22Rv1 (cell line): ENCODE results near the gene IRGC.
"Not testable (repeated sequence)": the region's sequence is repeated elsewhere in the genome, so short reads cannot be mapped to it uniquely, and the experiment has no call there.

Experiments
- H3K27ac ChIP-seq: fragments of 450-650 bp; 2 replicates; pipeline ENCODE4 v1.5.1; 2017
- CTCF ChIP-seq: fragments of 450-650 bp; IDR thresholded peaks from 2 replicates; pipeline ENCODE4 v1.5.1; 2017; ENCODE audit warnings: mild to moderate bottlenecking
- ZFX ChIP-seq: fragments of 450-650 bp; IDR thresholded peaks from 2 replicates; pipeline ENCODE4 v1.6.1; 2017; ENCODE audit warnings: antibody characterized with exemption, borderline replicate concordance

Gene IRGC

DNA sequence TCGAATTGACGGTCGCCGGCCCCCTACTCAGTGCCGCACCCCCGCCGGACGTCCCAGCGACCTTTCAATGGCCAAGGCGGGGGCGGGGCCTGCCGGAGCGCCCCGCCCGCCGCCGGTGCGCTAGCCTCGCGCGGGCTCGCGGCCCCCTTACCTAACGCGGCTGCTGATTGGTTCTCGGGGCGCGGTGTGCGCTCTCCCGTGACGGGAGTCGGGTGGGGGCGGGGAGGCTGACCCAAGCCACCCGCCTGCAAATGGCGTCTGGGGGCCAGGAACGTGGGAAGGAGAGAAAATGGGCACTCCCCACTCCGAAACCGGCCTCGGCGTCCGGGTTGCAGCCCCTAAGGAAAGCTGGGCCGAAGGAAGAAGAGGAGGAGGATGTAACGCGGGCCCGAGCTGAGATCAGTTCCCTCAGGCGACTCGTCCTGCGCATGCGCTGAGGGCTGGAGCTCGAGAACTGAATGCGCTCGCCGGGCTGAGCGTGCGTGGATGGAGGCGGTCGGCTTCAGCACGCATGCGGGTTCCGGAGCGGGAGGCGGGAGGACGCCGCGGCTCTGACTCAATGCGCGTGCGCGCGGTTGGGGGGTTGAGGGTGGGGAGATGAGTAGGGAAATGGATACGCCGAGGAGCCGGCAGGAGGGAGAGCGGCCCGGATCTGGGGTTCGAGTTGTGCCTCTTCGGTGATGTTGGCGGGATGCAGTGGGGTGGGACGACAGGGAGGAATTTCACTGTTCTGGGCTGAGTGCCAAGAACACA, 38.8 kb downstream of the IRGC start, which contains the start of gene SMG9:
Gene SMG9 (minus strand): TSS at position 460 of the 753 bp plus-strand sequence. CDS start 4,221 bp downstream, outside the sequence.
- TF ChIP-seq CTCF = no peak
- TF ChIP-seq ZFX = no peak
- peak within 1 kb of the TSS; percentile 98 for H3K27ac ChIP-seq

- H3K27ac ChIP-seq = peak overlapping the region; percentile 98
- TF ChIP-seq ZFX = no peak
- no peak for TF ChIP-seq CTCF
Measured at GRCh38 chr19:43755256-43755801, 39.5 kb downstream of the IRGC start.

DNA sequence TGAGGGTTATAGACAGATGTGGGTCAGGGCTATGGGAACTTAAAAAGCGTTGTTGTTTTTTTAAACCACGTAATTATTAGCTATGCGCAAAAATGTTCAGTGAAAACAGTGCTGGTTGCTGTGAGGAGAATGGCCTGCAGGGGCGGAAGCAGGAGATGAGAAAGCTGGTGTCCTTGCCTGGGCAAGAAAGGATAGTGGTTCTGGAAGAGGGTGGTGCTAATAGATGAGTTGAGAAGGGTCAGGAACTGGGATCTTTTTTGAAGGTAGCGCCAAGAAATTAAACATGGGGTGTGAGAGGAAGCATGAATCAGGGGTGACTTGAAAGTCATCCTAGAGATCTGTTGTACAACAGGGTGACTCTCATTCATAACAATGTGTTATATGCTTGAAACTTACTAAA, 43.6 kb downstream of the IRGC start:
- no peak overlapping the region for H3K27ac ChIP-seq
- TF ChIP-seq CTCF = no peak
- TF ChIP-seq ZFX = no peak

- TF ChIP-seq CTCF (no peak), ZFX (no peak)
- no peak overlapping the region for H3K27ac ChIP-seq
Measured at GRCh38 chr19:43760941-43761340, 45.1 kb downstream of the IRGC start.

- TF ChIP-seq ZFX (no peak), CTCF (no peak)
- no peak overlapping the region for H3K27ac ChIP-seq
Measured at GRCh38 chr19:43762814-43763213, 46.9 kb downstream of the IRGC start.

DNA sequence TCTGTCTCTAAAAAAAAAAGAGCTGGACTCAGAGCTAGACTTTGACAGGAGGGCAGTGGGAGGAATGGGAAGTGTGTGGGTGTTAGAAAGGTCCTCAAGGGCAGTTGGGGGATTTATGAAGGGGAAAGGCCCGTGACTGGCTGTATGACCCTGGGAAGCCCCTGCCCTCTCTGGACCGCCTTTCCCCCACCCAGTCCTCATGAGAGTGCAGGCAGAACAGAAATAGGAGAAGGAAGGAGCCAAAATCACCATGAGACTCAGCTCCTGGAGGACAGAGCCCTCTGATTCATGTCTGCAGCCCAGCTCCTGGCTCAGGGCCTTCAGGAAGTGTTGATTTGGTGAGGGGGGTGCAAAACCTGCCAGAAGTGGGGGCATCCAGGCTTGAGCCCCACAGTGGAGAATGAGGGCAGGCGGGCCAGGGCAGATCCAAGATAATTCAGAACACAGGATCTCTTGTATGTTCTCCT, 47.6 kb downstream of the IRGC start:
- H3K27ac ChIP-seq = no peak overlapping the region

DNA sequence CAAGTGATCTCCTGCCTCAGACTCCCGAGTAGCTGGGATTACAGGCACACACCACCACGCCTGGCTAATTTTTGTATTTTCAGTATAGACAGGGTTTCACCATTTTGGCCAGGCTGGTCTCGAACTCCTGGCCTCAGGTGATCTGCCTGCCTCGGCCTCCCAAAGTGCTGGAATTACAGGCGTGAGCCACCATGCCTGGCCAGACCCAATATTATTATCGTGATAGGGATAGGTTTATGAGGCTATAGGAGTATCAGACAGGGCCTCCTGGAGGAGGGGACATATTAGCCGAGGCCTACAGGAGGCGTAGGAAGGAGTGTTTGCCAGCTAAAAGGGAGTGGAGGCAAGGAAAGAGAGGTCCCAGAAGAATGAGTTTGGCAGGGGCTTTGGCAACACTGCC, 48.8 kb downstream of the IRGC start:
- not testable (repeated sequence) for H3K27ac ChIP-seq

More for the DNA sequence above, 47.6 kb downstream of the IRGC start:
- TF ChIP-seq CTCF (no peak), ZFX (no peak)
